SK-N-SH treated with all-trans-retinoic acid at 6 μM for 48 hours (cell line): ENCODE results near the gene IL36G.

Experiments used
- ATAC-seq: fragments of 200-7000 bp; cut with Tn5 transposase; 3 replicates; pipeline ENCODE4 v1.9.1; 2020; ENCODE audit warnings: mild to moderate bottlenecking, moderate library complexity
- ARNTL ChIP-seq: fragments of 450-650 bp; formaldehyde crosslinking; IDR thresholded peaks from 2 replicates; pipeline ENCODE4 v1.5.0; 2020; ENCODE audit warnings: low read depth, mild to moderate bottlenecking, moderate library complexity, borderline replicate concordance
- BACH2 ChIP-seq: fragments of 250-450 bp; sonication (Bioruptor Pico); IDR thresholded peaks from 2 replicates; pipeline ENCODE4 v1.9.0; 2021; ENCODE audit warnings: mild to moderate bottlenecking, borderline replicate concordance
- CSDC2 ChIP-seq: fragments of 250-450 bp; sonication (Bioruptor Pico); IDR thresholded peaks from 2 replicates; pipeline ENCODE4 v1.5.0; 2020; ENCODE audit warnings: mild to moderate bottlenecking, moderate library complexity
- ESRRG ChIP-seq: fragments of 250-450 bp; sonication (Bioruptor Pico); IDR thresholded peaks from 2 replicates; pipeline ENCODE4 v1.6.1; 2021; ENCODE audit warnings: mild to moderate bottlenecking
- PATZ1 ChIP-seq: fragments of 250-450 bp; sonication (Bioruptor Pico); IDR thresholded peaks from 2 replicates; pipeline ENCODE4 v1.8.0; 2020; ENCODE audit warnings: mild to moderate bottlenecking, moderate library complexity, borderline replicate concordance
- PPARA ChIP-seq: fragments of 250-450 bp; sonication (Bioruptor Pico); IDR thresholded peaks from 2 replicates; pipeline ENCODE4 v1.5.0; 2020; ENCODE audit warnings: mild to moderate bottlenecking, borderline replicate concordance
- RARB ChIP-seq: fragments of 250-450 bp; sonication (Bioruptor Pico); IDR thresholded peaks from 2 replicates; pipeline ENCODE4 v1.8.0; 2021; ENCODE audit warnings: mild to moderate bottlenecking, moderate library complexity
- SNAI2 ChIP-seq: fragments of 250-450 bp; sonication (Bioruptor Pico); IDR thresholded peaks from 2 replicates; pipeline ENCODE4 v1.5.0; 2020; ENCODE audit warnings: mild to moderate bottlenecking, moderate library complexity
- TCF4 ChIP-seq: fragments of 250-450 bp; sonication (Bioruptor Pico); IDR thresholded peaks from 2 replicates; pipeline ENCODE4 v1.8.0; 2021; ENCODE audit warnings: mild to moderate bottlenecking, moderate library complexity, borderline replicate concordance
- TOX ChIP-seq: fragments of 250-450 bp; sonication (Bioruptor Pico); IDR thresholded peaks from 2 replicates; pipeline ENCODE4 v1.8.0; 2021; ENCODE audit warnings: mild to moderate bottlenecking, moderate library complexity, borderline replicate concordance
- ZC3H10 ChIP-seq: fragments of 250-450 bp; sonication (Bioruptor Pico); IDR thresholded peaks from 2 replicates; pipeline ENCODE4 v1.5.1; 2021; ENCODE audit warnings: mild to moderate bottlenecking, moderate library complexity
- ZFP3 ChIP-seq: fragments of 250-450 bp; sonication (Bioruptor Pico); IDR thresholded peaks from 2 replicates; pipeline ENCODE4 v1.5.0; 2020; ENCODE audit warnings: mild to moderate bottlenecking, moderate library complexity
- ZFP30 ChIP-seq: fragments of 450-650 bp; formaldehyde crosslinking; IDR thresholded peaks from 2 replicates; pipeline ENCODE4 v1.5.0; 2022; ENCODE audit warnings: mild to moderate bottlenecking, moderate library complexity
- ZNF70 ChIP-seq: fragments of 450-650 bp; formaldehyde crosslinking; IDR thresholded peaks from 2 replicates; pipeline ENCODE4 v1.5.0; 2020; ENCODE audit warnings: mild to moderate bottlenecking, moderate library complexity
- ZNF8 ChIP-seq: fragments of 450-650 bp; formaldehyde crosslinking; IDR thresholded peaks from 2 replicates; pipeline ENCODE4 v1.5.0; 2020; ENCODE audit warnings: mild to moderate bottlenecking, moderate library complexity
- TF ChIP-seq, protein P1 (sequence below): fragments of 250-450 bp; sonication (Bioruptor Pico); IDR thresholded peaks from 2 replicates; pipeline ENCODE4 v1.8.0; 2021; ENCODE audit warnings: low read depth, mild to moderate bottlenecking, moderate library complexity, borderline replicate concordance
- TF ChIP-seq, protein P2 (sequence below): fragments of 250-450 bp; sonication (Bioruptor Pico); IDR thresholded peaks from 2 replicates; pipeline ENCODE4 v1.5.0; 2020; ENCODE audit warnings: mild to moderate bottlenecking, moderate library complexity
- TF ChIP-seq, protein P3 (sequence below): fragments of 250-450 bp; sonication (Bioruptor Pico); IDR thresholded peaks from 2 replicates; pipeline ENCODE4 v1.5.1; 2021; ENCODE audit warnings: mild to moderate bottlenecking, moderate library complexity

IL36G gene

DNA sequence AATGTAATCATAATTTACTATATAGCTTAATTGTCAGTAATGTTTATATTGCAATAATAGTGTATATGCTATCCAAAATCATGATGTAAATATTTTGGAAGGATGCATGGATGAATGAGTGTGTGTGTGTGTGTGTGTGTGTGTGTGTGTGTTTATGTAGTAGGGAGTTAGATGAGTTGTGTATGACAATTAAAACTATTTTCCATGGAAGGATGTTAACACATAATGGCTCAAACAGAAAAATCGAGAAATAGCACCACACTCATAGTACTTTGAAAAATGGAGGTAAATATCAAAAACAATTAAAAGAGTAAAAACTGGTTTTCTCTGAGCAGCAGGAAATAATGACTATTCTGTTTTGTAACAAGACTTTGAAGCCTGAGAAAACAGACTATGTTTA lies 19.3 kb downstream of the IL36G start (continued):
- TF ChIP-seq, protein P1, sequence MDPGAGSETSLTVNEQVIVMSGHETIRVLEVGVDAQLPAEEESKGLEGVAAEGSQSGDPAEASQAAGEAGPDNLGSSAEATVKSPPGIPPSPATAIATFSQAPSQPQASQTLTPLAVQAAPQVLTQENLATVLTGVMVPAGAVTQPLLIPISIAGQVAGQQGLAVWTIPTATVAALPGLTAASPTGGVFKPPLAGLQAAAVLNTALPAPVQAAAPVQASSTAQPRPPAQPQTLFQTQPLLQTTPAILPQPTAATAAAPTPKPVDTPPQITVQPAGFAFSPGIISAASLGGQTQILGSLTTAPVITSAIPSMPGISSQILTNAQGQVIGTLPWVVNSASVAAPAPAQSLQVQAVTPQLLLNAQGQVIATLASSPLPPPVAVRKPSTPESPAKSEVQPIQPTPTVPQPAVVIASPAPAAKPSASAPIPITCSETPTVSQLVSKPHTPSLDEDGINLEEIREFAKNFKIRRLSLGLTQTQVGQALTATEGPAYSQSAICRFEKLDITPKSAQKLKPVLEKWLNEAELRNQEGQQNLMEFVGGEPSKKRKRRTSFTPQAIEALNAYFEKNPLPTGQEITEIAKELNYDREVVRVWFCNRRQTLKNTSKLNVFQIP (CRISPR knock-in tag), result no peak
- TF ChIP-seq ZNF8 (CRISPR knock-in tag) (no peak), ZFP3 (CRISPR knock-in tag) (no peak), TCF4 (no peak)

- TF ChIP-seq ARNTL (CRISPR knock-in tag) (no peak), ZFP3 (CRISPR knock-in tag) (no peak), BACH2 (CRISPR knock-in tag) (no peak), ESRRG (CRISPR knock-in tag) (no peak), ZC3H10 (CRISPR knock-in tag) (no peak), TCF4 (no peak), TOX (CRISPR knock-in tag) (no peak), ZNF70 (CRISPR knock-in tag) (no peak)
- TF ChIP-seq, protein P2, sequence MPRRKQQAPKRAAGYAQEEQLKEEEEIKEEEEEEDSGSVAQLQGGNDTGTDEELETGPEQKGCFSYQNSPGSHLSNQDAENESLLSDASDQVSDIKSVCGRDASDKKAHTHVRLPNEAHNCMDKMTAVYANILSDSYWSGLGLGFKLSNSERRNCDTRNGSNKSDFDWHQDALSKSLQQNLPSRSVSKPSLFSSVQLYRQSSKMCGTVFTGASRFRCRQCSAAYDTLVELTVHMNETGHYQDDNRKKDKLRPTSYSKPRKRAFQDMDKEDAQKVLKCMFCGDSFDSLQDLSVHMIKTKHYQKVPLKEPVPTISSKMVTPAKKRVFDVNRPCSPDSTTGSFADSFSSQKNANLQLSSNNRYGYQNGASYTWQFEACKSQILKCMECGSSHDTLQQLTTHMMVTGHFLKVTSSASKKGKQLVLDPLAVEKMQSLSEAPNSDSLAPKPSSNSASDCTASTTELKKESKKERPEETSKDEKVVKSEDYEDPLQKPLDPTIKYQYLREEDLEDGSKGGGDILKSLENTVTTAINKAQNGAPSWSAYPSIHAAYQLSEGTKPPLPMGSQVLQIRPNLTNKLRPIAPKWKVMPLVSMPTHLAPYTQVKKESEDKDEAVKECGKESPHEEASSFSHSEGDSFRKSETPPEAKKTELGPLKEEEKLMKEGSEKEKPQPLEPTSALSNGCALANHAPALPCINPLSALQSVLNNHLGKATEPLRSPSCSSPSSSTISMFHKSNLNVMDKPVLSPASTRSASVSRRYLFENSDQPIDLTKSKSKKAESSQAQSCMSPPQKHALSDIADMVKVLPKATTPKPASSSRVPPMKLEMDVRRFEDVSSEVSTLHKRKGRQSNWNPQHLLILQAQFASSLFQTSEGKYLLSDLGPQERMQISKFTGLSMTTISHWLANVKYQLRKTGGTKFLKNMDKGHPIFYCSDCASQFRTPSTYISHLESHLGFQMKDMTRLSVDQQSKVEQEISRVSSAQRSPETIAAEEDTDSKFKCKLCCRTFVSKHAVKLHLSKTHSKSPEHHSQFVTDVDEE (CRISPR knock-in tag), result no peak
Observed at GRCh38 chr2:113000436-113000835, 22.6 kb downstream of the IL36G start.

GRCh38 chr2:113002677-113003076 lies 24.9 kb downstream of the IL36G start:
- no peak for TF ChIP-seq TOX (CRISPR knock-in tag)
- TF ChIP-seq, all 23 proteins: peak for 0
- ATAC-seq, result no peak

More at GRCh38 chr2:113000436-113000835, 22.6 kb downstream of the IL36G start:
- ATAC-seq, result no peak

DNA sequence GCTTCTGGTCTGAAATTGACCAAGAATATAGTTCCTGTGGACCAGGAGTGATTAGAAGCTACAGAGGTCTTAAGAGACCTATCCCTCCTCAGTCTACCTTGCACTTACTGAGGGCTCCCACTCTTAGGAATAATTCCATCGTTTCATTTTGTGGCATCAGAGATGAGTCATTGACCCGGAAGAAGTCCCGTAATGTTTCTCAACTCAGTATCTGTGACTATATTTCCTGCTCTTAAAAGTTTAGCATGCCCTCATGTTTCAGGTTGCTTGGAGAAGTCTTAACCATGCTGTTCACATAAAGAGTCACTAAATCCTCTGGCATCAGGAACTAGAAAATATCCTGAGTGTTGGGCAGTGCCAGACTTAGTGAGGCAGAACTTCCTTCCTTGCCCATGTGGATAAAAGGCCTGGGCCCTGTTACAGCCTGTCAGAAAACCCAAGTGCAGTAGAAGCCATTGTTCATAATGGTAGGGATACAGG lies 27.3 kb downstream of the IL36G start, which contains the start of gene IL36A:
Gene IL36A, plus strand, starts transcription at position 430 of the 480 bp plus-strand sequence. CDS start 413 bp downstream, outside the sequence.
- TF ChIP-seq CSDC2 (CRISPR knock-in tag) (no peak), ESRRG (CRISPR knock-in tag) (no peak), PATZ1 (CRISPR knock-in tag) (no peak), SNAI2 (CRISPR knock-in tag) (no peak), ARNTL (CRISPR knock-in tag) (no peak), BACH2 (CRISPR knock-in tag) (no peak), ZFP30 (CRISPR knock-in tag) (no peak), TOX (CRISPR knock-in tag) (no peak), TCF4 (no peak)
- TF ChIP-seq, all 23 proteins: peak for 0
- no peak for ATAC-seq

DNA sequence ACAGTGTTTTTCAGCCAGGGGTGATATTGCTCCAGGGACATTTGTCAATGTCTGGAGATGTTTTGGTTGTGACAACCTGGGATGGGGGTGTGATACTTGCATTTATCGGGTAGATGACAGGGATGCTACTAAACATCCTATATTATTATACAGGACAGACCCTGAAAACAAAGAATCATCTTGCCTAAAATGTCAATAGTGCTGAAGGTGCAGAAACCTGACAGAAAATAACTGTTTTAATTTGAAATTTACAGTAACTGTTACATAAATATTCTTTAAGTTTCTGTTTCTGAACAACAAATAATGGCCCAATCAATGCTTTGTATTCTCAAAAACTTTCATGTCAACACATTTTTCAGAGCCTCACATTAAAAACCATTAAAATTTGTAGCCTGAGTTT lies 29.4 kb downstream of the IL36G start:
- TF ChIP-seq, protein P3, sequence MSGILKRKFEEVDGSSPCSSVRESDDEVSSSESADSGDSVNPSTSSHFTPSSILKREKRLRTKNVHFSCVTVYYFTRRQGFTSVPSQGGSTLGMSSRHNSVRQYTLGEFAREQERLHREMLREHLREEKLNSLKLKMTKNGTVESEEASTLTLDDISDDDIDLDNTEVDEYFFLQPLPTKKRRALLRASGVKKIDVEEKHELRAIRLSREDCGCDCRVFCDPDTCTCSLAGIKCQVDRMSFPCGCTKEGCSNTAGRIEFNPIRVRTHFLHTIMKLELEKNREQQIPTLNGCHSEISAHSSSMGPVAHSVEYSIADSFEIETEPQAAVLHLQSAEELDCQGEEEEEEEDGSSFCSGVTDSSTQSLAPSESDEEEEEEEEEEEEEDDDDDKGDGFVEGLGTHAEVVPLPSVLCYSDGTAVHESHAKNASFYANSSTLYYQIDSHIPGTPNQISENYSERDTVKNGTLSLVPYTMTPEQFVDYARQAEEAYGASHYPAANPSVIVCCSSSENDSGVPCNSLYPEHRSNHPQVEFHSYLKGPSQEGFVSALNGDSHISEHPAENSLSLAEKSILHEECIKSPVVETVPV, result no peak
- no peak for TF ChIP-seq PPARA (CRISPR knock-in tag)
- TF ChIP-seq RARB (CRISPR knock-in tag), result no peak
- no peak for TF ChIP-seq ESRRG (CRISPR knock-in tag)
- TF ChIP-seq, protein P1 (CRISPR knock-in tag), result no peak
- no peak for TF ChIP-seq ZC3H10 (CRISPR knock-in tag)
- ATAC-seq, result no peak
